GM12878 (cell line): Measurements from ENCODE around the gene GIMAP6.

Experiments
- BHLHE40 ChIP-seq, 2 experiments: fragments of 450-650 bp in 1 of 2; IDR thresholded peaks; 2 replicates each; pipeline ENCODE4 v1.6.1; 2011 to 2017; ENCODE audit warnings: low read depth in 2 of 2, borderline replicate concordance in 1 of 2, improper control_type of control experiment in 1 of 2, low read length in 1 of 2, mild to moderate bottlenecking in 1 of 2
- CTCF ChIP-seq, 3 experiments: IDR thresholded peaks in 2 of 3; conservative IDR thresholded peaks in 1 of 3; 2 replicates each; pipeline ENCODE4 v1.5.1; 2011; ENCODE audit warnings: low read depth in 3 of 3, low read length in 3 of 3, mild to moderate bottlenecking in 3 of 3, control low read depth in 2 of 3, moderate library complexity in 2 of 3, inconsistent platforms in 1 of 3, mixed read lengths in 1 of 3; ENCODE audit not compliant: control insufficient read depth in 2 of 3, insufficient read depth in 1 of 3; ENCODE audit errors: extremely low read depth in 1 of 3
- EP300 ChIP-seq, 2 experiments: fragments of 150-350 bp in 1 of 2; IDR thresholded peaks; 2 replicates each; pipeline ENCODE4 v1.6.1; 2011 to 2012; ENCODE audit warnings: low read depth in 2 of 2, low read length in 2 of 2, borderline replicate concordance in 1 of 2, improper control_type of control experiment in 1 of 2, inconsistent platforms in 1 of 2; ENCODE audit not compliant: control insufficient read depth in 1 of 2
- HDGF ChIP-seq: fragments of 450-650 bp; IDR thresholded peaks from 2 replicates; pipeline ENCODE4 v1.6.1; 2016; ENCODE audit warnings: antibody characterized with exemption
- NFIC ChIP-seq: IDR thresholded peaks from 2 replicates; pipeline ENCODE4 v1.6.1; 2012; ENCODE audit warnings: low read depth, mild to moderate bottlenecking, inconsistent platforms, low read length, moderate library complexity
- POLR2A ChIP-seq: IDR thresholded peaks from 2 replicates; pipeline ENCODE4 v1.6.1; 2011; ENCODE audit warnings: low read depth, mild to moderate bottlenecking, low read length
- PRDM15 ChIP-seq: fragments of 450-650 bp; formaldehyde crosslinking; IDR thresholded peaks from 2 replicates; pipeline ENCODE4 v1.4.0; 2020; ENCODE audit warnings: mild to moderate bottlenecking, moderate library complexity
- YBX1 ChIP-seq: fragments of 450-650 bp; IDR thresholded peaks from 2 replicates; pipeline ENCODE4 v1.6.1; 2016; ENCODE audit warnings: antibody characterized with exemption
- ZZZ3 ChIP-seq: IDR thresholded peaks from 2 replicates; pipeline ENCODE4 v1.6.1; 2011; ENCODE audit warnings: low read depth; ENCODE audit not compliant: control insufficient read depth, insufficient read length

- no peak for TF ChIP-seq CTCF (IDR thresholded peaks at IDR 0.05 in 2 of 3, conservative IDR thresholded peaks at IDR 0.05 in 1 of 3; ENCODE audit: control insufficient read depth in 2 of 3, extremely low read depth in 1 of 3, insufficient read depth in 1 of 3, low read depth in 3 of 3, low read length in 3 of 3)
- TF ChIP-seq YBX1, result no peak
- TF ChIP-seq HDGF, result no peak
- TF ChIP-seq ZZZ3, result no peak
- no peak for TF ChIP-seq BHLHE40 (IDR thresholded peaks at IDR 0.05; ENCODE audit: borderline replicate concordance in 1 of 2, low read depth in 2 of 2, low read length in 1 of 2)
- no peak for TF ChIP-seq EP300 (IDR thresholded peaks at IDR 0.05; ENCODE audit: borderline replicate concordance in 1 of 2, control insufficient read depth in 1 of 2, low read depth in 2 of 2, low read length in 2 of 2)
- TF ChIP-seq PRDM15 (CRISPR knock-in tag), result no peak
- no peak for TF ChIP-seq NFIC
- no peak for TF ChIP-seq POLR2A
These were observed 1.7 kb upstream of the GIMAP6 start for GRCh38 chr7:150633926-150634325.
